A549 (cell line): ENCODE data around the gene HNRNPA1. TPM values are rescaled to one million over a fixed set of nuclear protein-coding genes. Genes with fewer than 3 reads are reported as not detected.

Experiments used
- ATAC-seq, 2 experiments: fragments of 200-7000 bp in 1 of 2; fragments of >200 bp in 1 of 2; cut with Nextera tagmentation in 1 of 2; cut with Tn5 transposase in 1 of 2; 3 replicates each; pipeline versions ENCODE4 v1.8.0 to v1.9.1; 2018 to 2020; ENCODE audit warnings: mild to moderate bottlenecking in 1 of 2, moderate library complexity in 1 of 2
- CTCF ChIA-PET: fragments of 300-600 bp; sonication (Branson Sonifier 250); formaldehyde crosslinking; extraction: SDS; loops from one replicate; lab custom pipeline; 2021; ENCODE audit warnings: antibody characterized with exemption, inconsistent platforms; lab: Yijun Ruan, JAX
- POLR2A ChIA-PET: fragments of 350-600 bp; formaldehyde crosslinking; extraction: SDS; loops from one replicate; lab custom pipeline; 2021; ENCODE audit warnings: antibody characterized with exemption, inconsistent platforms; lab: Yijun Ruan, JAX
- DNase-seq, 2 experiments: peaks; one replicate each; pipeline versions ENCODE4 v3.0.0 to v3.0.0-alpha.2; 2011 to 2016; ENCODE audit warnings: low read depth in 1 of 2, low spot score in 1 of 2
- FAIRE-seq: peaks from 2 replicates; lab custom pipeline; 2011; peaks lifted over from hg19 to GRCh38; lab: Jason Lieb, UNC
- H3K27ac ChIP-seq, 2 experiments: fragments of >200 bp; sonication (Bioruptor Twin); formaldehyde crosslinking; 3 replicates each; pipeline ENCODE4 v1.5.1; 2016 to 2017
- H3K4me1 ChIP-seq: fragments of >200 bp; sonication (Bioruptor Twin); formaldehyde crosslinking; 3 replicates; pipeline ENCODE4 v1.6.1; 2016
- H3K4me2 ChIP-seq: fragments of >200 bp; sonication (Bioruptor Twin); formaldehyde crosslinking; 3 replicates; pipeline ENCODE4 v1.6.1; 2016
- H3K4me3 ChIP-seq: fragments of >200 bp; sonication (Bioruptor Twin); formaldehyde crosslinking; 3 replicates; pipeline ENCODE4 v1.5.1; 2016
- H3K9me3 ChIP-seq: fragments of >200 bp; sonication (Bioruptor Twin); formaldehyde crosslinking; 3 replicates; pipeline ENCODE4 v1.6.1; 2016
- CBX8 ChIP-seq: fragments of 200-600 bp; sonication (generic); IDR thresholded peaks from 2 replicates; pipeline ENCODE4 v1.6.1; 2016
- CHD2 ChIP-seq: fragments of 150-350 bp; IDR thresholded peaks from 2 replicates; pipeline ENCODE4 v1.6.1; 2014; ENCODE audit warnings: low read length; ENCODE audit not compliant: partially characterized antibody
- ELK1 ChIP-seq: fragments of 150-350 bp; IDR thresholded peaks from 2 replicates; pipeline ENCODE4 v1.6.1; 2014; ENCODE audit warnings: low read depth, mild to moderate bottlenecking, low read length
- FOSB ChIP-seq: fragments of 250-450 bp; sonication (Bioruptor Pico); IDR thresholded peaks from 2 replicates; pipeline ENCODE4 v1.5.0; 2020; ENCODE audit warnings: mild to moderate bottlenecking, moderate library complexity
- HDAC2 ChIP-seq: fragments of 200-600 bp; sonication (generic); IDR thresholded peaks from 2 replicates; pipeline ENCODE4 v1.6.1; 2016
- HOXB13 ChIP-seq: fragments of 250-450 bp; sonication (Bioruptor Pico); IDR thresholded peaks from 2 replicates; pipeline ENCODE4 v1.5.0; 2020; ENCODE audit warnings: low read depth, mild to moderate bottlenecking, moderate library complexity
- MAFK ChIP-seq: fragments of 450-650 bp; IDR thresholded peaks from 2 replicates; pipeline ENCODE4 v1.6.1; 2014; ENCODE audit not compliant: partially characterized antibody
- MAX ChIP-seq: IDR thresholded peaks from 2 replicates; pipeline ENCODE4 v1.6.1; 2012
- NPAS2 ChIP-seq: fragments of 250-450 bp; sonication (Bioruptor Pico); IDR thresholded peaks from 2 replicates; pipeline ENCODE4 v1.8.0; 2022; ENCODE audit warnings: mild to moderate bottlenecking, moderate library complexity, borderline replicate concordance
- PHF8 ChIP-seq: fragments of 200-600 bp; sonication (generic); IDR thresholded peaks from 2 replicates; pipeline ENCODE4 v1.6.1; 2016; ENCODE audit warnings: low read depth, mild to moderate bottlenecking, antibody characterized with exemption, moderate library complexity, borderline replicate concordance
- RFX5 ChIP-seq: fragments of 450-650 bp; IDR thresholded peaks from 2 replicates; pipeline ENCODE4 v1.7.1; 2014; ENCODE audit warnings: antibody characterized with exemption, mild to moderate bottlenecking, moderate library complexity
- TFCP2L1 ChIP-seq: fragments of 250-450 bp; sonication (Bioruptor Pico); IDR thresholded peaks from 2 replicates; pipeline ENCODE4 v1.5.0; 2021; ENCODE audit warnings: mild to moderate bottlenecking
- ZC3H11A ChIP-seq: fragments of 450-650 bp; IDR thresholded peaks from 2 replicates; pipeline ENCODE4 v1.6.1; 2014; ENCODE audit warnings: antibody characterized with exemption, mild to moderate bottlenecking
- ZFP36 ChIP-seq: fragments of 450-650 bp; IDR thresholded peaks from 2 replicates; pipeline ENCODE4 v1.6.1; 2014; ENCODE audit warnings: borderline replicate concordance; ENCODE audit not compliant: partially characterized antibody
- ZNF302 ChIP-seq: fragments of 250-450 bp; sonication (Bioruptor Pico); IDR thresholded peaks from 2 replicates; pipeline ENCODE4 v1.9.0; 2021; ENCODE audit warnings: inconsistent platforms, mild to moderate bottlenecking, moderate library complexity
- ZSCAN20 ChIP-seq: fragments of 250-450 bp; sonication (Bioruptor Pico); IDR thresholded peaks from 2 replicates; pipeline ENCODE4 v1.8.0; 2022; ENCODE audit warnings: mild to moderate bottlenecking, moderate library complexity
- WGBS: methylation state at CpG from one replicate; pipeline ENCODE4 v1.1.6; 2017; ENCODE audit errors: missing lambda C conversion rate; 5-methylcytosine and 5-hydroxymethylcytosine counted together
- polyA plus RNA-seq, 4 experiments: library from polyadenylated mRNA; depleted of rRNA in 3 of 4; stranded (reverse); fragments of >200 nt; fragmentation: RNase III in 1 of 4; extraction: RNeasy Plus Mini Kit Qiagen cat#74134 plus additional on column Dnase treatment in 1 of 4; gene quantifications; 2 replicates in 3 of 4; 3 replicates in 1 of 4; pipeline ENCODE4 v1.2.3, GENCODE V29; 2011 to 2017
- TF ChIP-seq, protein P1 (sequence below): fragments of >200 bp; sonication (Bioruptor Twin); formaldehyde crosslinking; IDR thresholded peaks from 3 replicates; pipeline ENCODE4 v1.5.1; 2016
- TF ChIP-seq, protein P2 (sequence below): fragments of 250-450 bp; sonication (Bioruptor Pico); IDR thresholded peaks from 2 replicates; pipeline ENCODE4 v1.5.0; 2021; ENCODE audit warnings: mild to moderate bottlenecking, moderate library complexity, borderline replicate concordance

HNRNPA1 gene
- polyA plus RNA-seq, 2 of the 4 experiments (the other 2 are of a cell fraction) = 880 to 1,479 TPM

- no peak overlapping the region for H3K4me2 ChIP-seq
- ChIA-PET CTCF (interaction anchor here (0.6 to 3.6 kb wide), 15 partner anchors 8 to 115 kb away, joined by 3 to 50 read pairs (median 4); partner anchors contain the start of genes CBX5 and COPZ1), POLR2A (interaction anchor here (1.5 to 2.4 kb wide), 2 partner anchors 27 kb away, joined by 10 to 23 read pairs; partner anchors contain the start of genes CBX5 and HNRNPA1)
- no peak for FAIRE-seq
- H3K4me3 ChIP-seq = no peak overlapping the region
- no peak for DNase-seq
- ATAC-seq = no peak
- no peaks in the 10 kb centered on the region for H3K9me3 ChIP-seq
- 88% methylated on average over 4 of the region's 4 CpGs for WGBS
- H3K4me1 ChIP-seq = peaks cover 9% of the 10 kb centered on the region
- TF ChIP-seq HDAC2 = no peak
- no peak for TF ChIP-seq ZFP36
- TF ChIP-seq, protein P1, sequence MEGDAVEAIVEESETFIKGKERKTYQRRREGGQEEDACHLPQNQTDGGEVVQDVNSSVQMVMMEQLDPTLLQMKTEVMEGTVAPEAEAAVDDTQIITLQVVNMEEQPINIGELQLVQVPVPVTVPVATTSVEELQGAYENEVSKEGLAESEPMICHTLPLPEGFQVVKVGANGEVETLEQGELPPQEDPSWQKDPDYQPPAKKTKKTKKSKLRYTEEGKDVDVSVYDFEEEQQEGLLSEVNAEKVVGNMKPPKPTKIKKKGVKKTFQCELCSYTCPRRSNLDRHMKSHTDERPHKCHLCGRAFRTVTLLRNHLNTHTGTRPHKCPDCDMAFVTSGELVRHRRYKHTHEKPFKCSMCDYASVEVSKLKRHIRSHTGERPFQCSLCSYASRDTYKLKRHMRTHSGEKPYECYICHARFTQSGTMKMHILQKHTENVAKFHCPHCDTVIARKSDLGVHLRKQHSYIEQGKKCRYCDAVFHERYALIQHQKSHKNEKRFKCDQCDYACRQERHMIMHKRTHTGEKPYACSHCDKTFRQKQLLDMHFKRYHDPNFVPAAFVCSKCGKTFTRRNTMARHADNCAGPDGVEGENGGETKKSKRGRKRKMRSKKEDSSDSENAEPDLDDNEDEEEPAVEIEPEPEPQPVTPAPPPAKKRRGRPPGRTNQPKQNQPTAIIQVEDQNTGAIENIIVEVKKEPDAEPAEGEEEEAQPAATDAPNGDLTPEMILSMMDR = no peak
- no peak for TF ChIP-seq NPAS2 (CRISPR knock-in tag)
- TF ChIP-seq MAX = no peak
- no peak for TF ChIP-seq HOXB13 (CRISPR knock-in tag)
- TF ChIP-seq ELK1 = no peak
- TF ChIP-seq PHF8 = no peak
- TF ChIP-seq ZSCAN20 (CRISPR knock-in tag) = no peak
- TF ChIP-seq TFCP2L1 (CRISPR knock-in tag) = no peak
- TF ChIP-seq MAFK = no peak
- TF ChIP-seq CBX8 = no peak
- TF ChIP-seq ZC3H11A = no peak
- TF ChIP-seq, all 56 proteins: peak for 0
- H3K27ac ChIP-seq = no peak overlapping the region
Observed at GRCh38 chr12:54253240-54253639, 27.3 kb upstream of the HNRNPA1 start.

DNA sequence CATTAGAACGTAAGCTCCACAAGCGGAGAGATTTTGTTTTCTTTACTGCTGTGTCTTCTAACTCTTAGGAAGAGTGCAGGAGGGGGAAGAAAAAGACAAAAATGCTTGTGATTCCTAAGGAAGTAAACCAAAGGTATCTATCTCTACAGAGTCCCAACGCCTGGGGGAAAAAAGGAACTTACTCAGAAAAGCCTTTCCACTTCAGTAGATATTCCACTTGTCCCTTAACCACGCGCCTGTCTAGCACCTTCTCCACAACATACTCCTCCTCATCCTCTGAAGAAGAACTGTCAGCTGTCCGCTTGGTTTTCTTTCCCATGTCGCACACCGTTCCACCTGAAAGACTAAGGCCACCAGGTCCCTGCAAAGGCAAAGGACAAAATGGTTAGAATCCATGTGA lies 23.2 kb upstream of the HNRNPA1 start:
- DNase-seq = no peak
- Histone ChIP-seq H3K27ac (peak overlapping the region in 1 of 2 experiments; percentile 95; a peak in 4 of 6 replicates), H3K4me1 (peaks cover 44% of the 10 kb centered on the region), H3K9me3 (no peaks in the 10 kb centered on the region), H3K4me3 (no peak overlapping the region), H3K4me2 (peak overlapping the region; percentile 89; the same call in 1 of the 3 replicates)
- CTCF ChIA-PET = interaction anchor here (2.5 kb wide), 1 partner anchor 43 kb away, joined by 6 read pairs; no protein-coding TSS in a partner anchor
- ATAC-seq = no peak
- no peak for TF ChIP-seq ZNF302 (CRISPR knock-in tag)
- TF ChIP-seq ELK1 = no peak
- no peak for TF ChIP-seq CHD2
- no peak for TF ChIP-seq FOSB (CRISPR knock-in tag)
- TF ChIP-seq, protein P2, sequence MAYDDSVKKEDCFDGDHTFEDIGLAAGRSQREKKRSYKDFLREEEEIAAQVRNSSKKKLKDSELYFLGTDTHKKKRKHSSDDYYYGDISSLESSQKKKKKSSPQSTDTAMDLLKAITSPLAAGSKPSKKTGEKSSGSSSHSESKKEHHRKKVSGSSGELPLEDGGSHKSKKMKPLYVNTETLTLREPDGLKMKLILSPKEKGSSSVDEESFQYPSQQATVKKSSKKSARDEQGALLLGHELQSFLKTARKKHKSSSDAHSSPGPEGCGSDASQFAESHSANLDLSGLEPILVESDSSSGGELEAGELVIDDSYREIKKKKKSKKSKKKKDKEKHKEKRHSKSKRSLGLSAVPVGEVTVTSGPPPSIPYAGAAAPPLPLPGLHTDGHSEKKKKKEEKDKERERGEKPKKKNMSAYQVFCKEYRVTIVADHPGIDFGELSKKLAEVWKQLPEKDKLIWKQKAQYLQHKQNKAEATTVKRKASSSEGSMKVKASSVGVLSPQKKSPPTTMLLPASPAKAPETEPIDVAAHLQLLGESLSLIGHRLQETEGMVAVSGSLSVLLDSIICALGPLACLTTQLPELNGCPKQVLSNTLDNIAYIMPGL (CRISPR knock-in tag) = no peak
- no peak for TF ChIP-seq RFX5
- POLR2A ChIA-PET = interaction anchor here (3.8 kb wide), 1 partner anchor 22 kb away, joined by 36 read pairs; the partner anchor contains the start of genes CBX5 and HNRNPA1
- 96% methylated on average over 8 of the region's 8 CpGs for WGBS
- FAIRE-seq = no peak
